ENCODE results near the gene KIF13A.

- TF ChIP-seq, protein P1, sequence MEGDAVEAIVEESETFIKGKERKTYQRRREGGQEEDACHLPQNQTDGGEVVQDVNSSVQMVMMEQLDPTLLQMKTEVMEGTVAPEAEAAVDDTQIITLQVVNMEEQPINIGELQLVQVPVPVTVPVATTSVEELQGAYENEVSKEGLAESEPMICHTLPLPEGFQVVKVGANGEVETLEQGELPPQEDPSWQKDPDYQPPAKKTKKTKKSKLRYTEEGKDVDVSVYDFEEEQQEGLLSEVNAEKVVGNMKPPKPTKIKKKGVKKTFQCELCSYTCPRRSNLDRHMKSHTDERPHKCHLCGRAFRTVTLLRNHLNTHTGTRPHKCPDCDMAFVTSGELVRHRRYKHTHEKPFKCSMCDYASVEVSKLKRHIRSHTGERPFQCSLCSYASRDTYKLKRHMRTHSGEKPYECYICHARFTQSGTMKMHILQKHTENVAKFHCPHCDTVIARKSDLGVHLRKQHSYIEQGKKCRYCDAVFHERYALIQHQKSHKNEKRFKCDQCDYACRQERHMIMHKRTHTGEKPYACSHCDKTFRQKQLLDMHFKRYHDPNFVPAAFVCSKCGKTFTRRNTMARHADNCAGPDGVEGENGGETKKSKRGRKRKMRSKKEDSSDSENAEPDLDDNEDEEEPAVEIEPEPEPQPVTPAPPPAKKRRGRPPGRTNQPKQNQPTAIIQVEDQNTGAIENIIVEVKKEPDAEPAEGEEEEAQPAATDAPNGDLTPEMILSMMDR (IDR thresholded peaks at IDR 0.05; ENCODE audit: low read length): no peak
- TF ChIP-seq EZH2phosphoT487 (IDR thresholded peaks at IDR 0.05; ENCODE audit: low read length): no peak
These were observed 87.9 kb downstream of the KIF13A start for GRCh38 chr6:17899491-17899890.

Measured in MM.1S (cell line).